GM18870 (cell line): ENCODE data around the gene GRID2IP.
"Not testable (repeated sequence)": the region's sequence is repeated elsewhere in the genome, so short reads cannot be mapped to it uniquely, and the experiment has no call there.

Experiments used
- ATAC-seq: cut with Tn5 transposase; IDR thresholded peaks from one replicate; pipeline ENCODE4 v1.9.1; 2021; ENCODE audit warnings: moderate library complexity; ENCODE audit not compliant: unreplicated experiment

GRID2IP gene

GRCh38 chr7:6453734-6454133 is 97.5 kb downstream of the GRID2IP start:
- ATAC-seq = no peak

GRCh38 chr7:6451224-6451705 is 100.0 kb downstream of the GRID2IP start:
- ATAC-seq = no peak

GRCh38 chr7:6450591-6450990 is 100.7 kb downstream of the GRID2IP start:
- not testable (repeated sequence) for ATAC-seq

GRCh38 chr7:6449884-6450283 is 101.4 kb downstream of the GRID2IP start:
- ATAC-seq = not testable (repeated sequence)

- ATAC-seq = no peak
These were observed 102.2 kb downstream of the GRID2IP start for GRCh38 chr7:6448943-6449543.

GRCh38 chr7:6447581-6448199 is 103.6 kb downstream of the GRID2IP start, which contains the start of gene DAGLB:
Gene DAGLB (minus strand): TSS chr7:6447954. CDS start chr7:6447842, 112 bp downstream.
- ATAC-seq = peak; percentile 62
